Neural cell (in vitro differentiated cells): ENCODE results near the gene CTXND1. TPM values are rescaled to one million over a fixed set of nuclear protein-coding genes. Genes with fewer than 3 reads are reported as not detected.
"Not testable (repeated sequence)": the region's sequence is repeated elsewhere in the genome, so short reads cannot be mapped to it uniquely, and the experiment has no call there.

Experiments
- H2AFZ ChIP-seq: fragments of 200-600, 300-800 bp; sonication (generic), shearing (Covaris generic); 2 replicates; pipeline ENCODE4 v1.6.0; 2014; ENCODE audit warnings: low read depth, mild to moderate bottlenecking, antibody characterized with exemption, low read length, moderate library complexity
- H3F3A ChIP-seq: fragments of 200-600 bp; shearing (Covaris generic); 2 replicates; pipeline ENCODE4 v1.6.1; 2016; ENCODE audit warnings: mild to moderate bottlenecking, moderate library complexity, mixed read lengths, antibody characterized with exemption, low read length; ENCODE audit not compliant: insufficient read depth, poor library complexity, severe bottlenecking
- H3K27ac ChIP-seq: fragments of 200-600, 300-800 bp; sonication (generic), shearing (Covaris generic); 2 replicates; pipeline ENCODE4 v1.5.1; 2014; ENCODE audit warnings: mild to moderate bottlenecking, low read length, moderate library complexity
- H3K27me3 ChIP-seq: fragments of 300-800, 200-600 bp; sonication (generic), shearing (Covaris generic); 2 replicates; pipeline ENCODE4 v1.6.0; 2014; ENCODE audit warnings: mild to moderate bottlenecking, low read depth, low read length, moderate library complexity; ENCODE audit not compliant: insufficient read depth
- H3K36me3 ChIP-seq: fragments of 300-800, 200-600 bp; sonication (generic), shearing (Covaris generic); 2 replicates; pipeline ENCODE4 v1.5.1; 2014; ENCODE audit warnings: mild to moderate bottlenecking, antibody characterized with exemption, low read length, moderate library complexity; ENCODE audit not compliant: insufficient read depth
- H3K4me2 ChIP-seq: fragments of 300-800, 200-600 bp; sonication (generic), shearing (Covaris generic); 2 replicates; pipeline ENCODE4 v1.6.0; 2014; ENCODE audit warnings: mild to moderate bottlenecking, low read length
- H3K4me3 ChIP-seq: fragments of 300-800, 200-600 bp; sonication (generic), shearing (Covaris generic); 2 replicates; pipeline ENCODE4 v1.5.1; 2014; ENCODE audit warnings: mild to moderate bottlenecking, low read length, moderate library complexity
- H3K79me2 ChIP-seq: fragments of 200-600 bp; shearing (Covaris generic); replicated peaks from 2 replicates; pipeline ENCODE4 v1.6.0; 2014; ENCODE audit warnings: mild to moderate bottlenecking, low read length, moderate library complexity; ENCODE audit not compliant: insufficient read depth
- H3K9ac ChIP-seq: fragments of 300-800, 200-600 bp; sonication (generic), shearing (Covaris generic); 2 replicates; pipeline ENCODE4 v1.6.1; 2016; ENCODE audit warnings: mild to moderate bottlenecking, low read length, mixed read lengths
- H3K9me2 ChIP-seq: fragments of 200-600 bp; shearing (Covaris generic); 2 replicates; pipeline ENCODE4 v1.6.1; 2016; ENCODE audit warnings: mild to moderate bottlenecking, low read length, mixed read lengths; ENCODE audit not compliant: insufficient read depth
- H3K9me3 ChIP-seq: fragments of 200-600, 300-800 bp; sonication (generic), shearing (Covaris generic); 2 replicates; pipeline ENCODE4 v1.6.1; 2016; ENCODE audit warnings: mild to moderate bottlenecking, mixed run types, low read length, moderate library complexity, mixed read lengths
- H4K20me1 ChIP-seq: fragments of 200-600 bp; shearing (Covaris generic); 2 replicates; pipeline ENCODE4 v1.6.1; 2016; ENCODE audit warnings: mild to moderate bottlenecking, mixed run types; ENCODE audit not compliant: insufficient read depth
- CTCF ChIP-seq: fragments of 450-650 bp; IDR thresholded peaks from 2 replicates; pipeline ENCODE4 v1.5.1; 2014; ENCODE audit warnings: antibody characterized with exemption, mild to moderate bottlenecking, moderate library complexity; ENCODE audit not compliant: poor library complexity, severe bottlenecking
- EP300 ChIP-seq: fragments of 450-650 bp; conservative IDR thresholded peaks from 2 replicates; pipeline ENCODE4 v1.6.1; 2014; ENCODE audit warnings: antibody characterized with exemption, mild to moderate bottlenecking, moderate library complexity; ENCODE audit not compliant: poor library complexity, severe bottlenecking
- EZH2 ChIP-seq: fragments of 200-600, 300-800 bp; shearing (Covaris generic), sonication (generic); IDR thresholded peaks from 2 replicates; pipeline ENCODE4 v1.6.1; 2014; ENCODE audit warnings: antibody characterized with exemption, low read length, borderline replicate concordance, mild to moderate bottlenecking; ENCODE audit not compliant: insufficient read depth, poor library complexity, severe bottlenecking
- MXI1 ChIP-seq: fragments of 450-650 bp; conservative IDR thresholded peaks from 2 replicates; pipeline ENCODE4 v1.6.1; 2014; ENCODE audit warnings: antibody characterized with exemption, mild to moderate bottlenecking; ENCODE audit not compliant: poor library complexity, severe bottlenecking
- POLR2AphosphoS5 ChIP-seq: IDR thresholded peaks from 2 replicates; pipeline ENCODE4 v1.6.1; 2012
- RAD21 ChIP-seq: fragments of 450-650 bp; conservative IDR thresholded peaks from 2 replicates; pipeline ENCODE4 v1.6.1; 2014; ENCODE audit warnings: antibody characterized with exemption, mild to moderate bottlenecking, moderate library complexity
- REST ChIP-seq: IDR thresholded peaks from 2 replicates; pipeline ENCODE4 v1.6.1; 2012; ENCODE audit warnings: borderline replicate concordance
- SMC3 ChIP-seq: fragments of 450-650 bp; conservative IDR thresholded peaks from 2 replicates; pipeline ENCODE4 v1.6.1; 2014; ENCODE audit warnings: antibody characterized with exemption, mild to moderate bottlenecking, moderate library complexity; ENCODE audit not compliant: poor library complexity
- TAF1 ChIP-seq: IDR thresholded peaks from 2 replicates; pipeline ENCODE4 v1.6.1; 2012; ENCODE audit warnings: low read depth
- polyA plus RNA-seq: library from polyadenylated mRNA; depleted of rRNA; stranded (reverse); fragments of >200 nt; gene quantifications from 2 replicates; pipeline ENCODE4 v1.2.3, GENCODE V29; 2014

CTXND1 gene
- polyA plus RNA-seq, 1 donor from 2014 or later: not detected

GRCh38 chr15:80292079-80292478 is 40.1 kb upstream of the CTXND1 start:
- TF ChIP-seq REST (no peak), CTCF (no peak), EP300 (no peak), MXI1 (no peak), TAF1 (no peak), POLR2AphosphoS5 (no peak), SMC3 (no peak), RAD21 (no peak), EZH2 (no peak)

GRCh38 chr15:80290891-80291290 is 38.9 kb upstream of the CTXND1 start:
- not testable (repeated sequence) for H3K27me3 ChIP-seq

More at GRCh38 chr15:80292079-80292478, 40.1 kb upstream of the CTXND1 start:
- Histone ChIP-seq H3K4me3 (no peak overlapping the region), H2AFZ (no peak overlapping the region), H3F3A (no peaks in the 10 kb centered on the region), H3K79me2 (no peaks in the 10 kb centered on the region), H3K36me3 (no peaks in the 10 kb centered on the region), H4K20me1 (no peaks in the 10 kb centered on the region), H3K27ac (no peak overlapping the region), H3K9ac (no peak overlapping the region), H3K9me3 (no peaks in the 10 kb centered on the region), H3K27me3 (no peaks in the 10 kb centered on the region), H3K4me2 (no peak overlapping the region), H3K9me2 (no peaks in the 10 kb centered on the region)

More at GRCh38 chr15:80290891-80291290, 38.9 kb upstream of the CTXND1 start:
- H4K20me1 ChIP-seq, H3F3A ChIP-seq, H3K4me3 ChIP-seq, H3K4me2 ChIP-seq, H3K36me3 ChIP-seq, H2AFZ ChIP-seq, H3K79me2 ChIP-seq, H3K9me2 ChIP-seq, H3K9me3 ChIP-seq, H3K27ac ChIP-seq, H3K9ac ChIP-seq: not testable (repeated sequence)
